HL-60 (cell line): ENCODE measurements around the gene RGS6.

Experiments used
- CTCF ChIP-seq: IDR thresholded peaks from one replicate; pipeline ENCODE4 v1.5.1; 2011; ENCODE audit warnings: low read length, control low read depth, inconsistent platforms; ENCODE audit not compliant: insufficient read depth
- POLR2AphosphoS5 ChIP-seq: IDR thresholded peaks from 2 replicates; pipeline ENCODE4 v1.6.1; 2012; ENCODE audit warnings: low read depth

GRCh38 chr14:72111911-72112310, 179.7 kb downstream of the RGS6 start:
- TF ChIP-seq CTCF (no peak), POLR2AphosphoS5 (no peak)
